Breast epithelium (tissue), 3 donors: ENCODE results near the gene SMIM13.

ENCODE experiments used
- CTCF ChIP-seq, 3 donors: fragments of 450-650 bp; IDR thresholded peaks; one replicate each; pipeline ENCODE4 v1.5.1; 2016 to 2017; ENCODE audit warnings: antibody characterized with exemption in 3 of 3, mild to moderate bottlenecking in 3 of 3, moderate library complexity in 3 of 3
- POLR2A ChIP-seq: fragments of 450-650 bp; IDR thresholded peaks from one replicate; pipeline ENCODE4 v1.6.1; 2016; ENCODE audit warnings: antibody characterized with exemption, mild to moderate bottlenecking, moderate library complexity
- POLR2AphosphoS5 ChIP-seq, 3 donors: sonication (generic); formaldehyde crosslinking; IDR thresholded peaks; one replicate each; pipeline ENCODE4 v1.6.1; 2017; ENCODE audit warnings: antibody characterized with exemption in 3 of 3

GRCh38 chr6:11065436-11066202 is 28.0 kb upstream of the SMIM13 start:
- TF ChIP-seq CTCF (IDR thresholded peaks at IDR 0.05) (no peak), POLR2A (no peak), POLR2AphosphoS5 (IDR thresholded peaks at IDR 0.05) (no peak)
